Activated CD4-positive, alpha-beta T cell treated with anti-CD3 and anti-CD28 coated beads, Interleukin-10, Interleukin-2, amounts not matched to agents 100 ng/mL and 50 ng/mL, durations not matched to agents 16 hours and 8 hours (primary cell): ENCODE measurements around the gene DCAF8.

ENCODE experiments used
- DNase-seq: peaks from one replicate; pipeline ENCODE4 v3.0.0-alpha.2; 2020

DCAF8 gene

GRCh38 chr1:160167580-160167979, 94.8 kb downstream of the DCAF8 start:
- peak; percentile 21 for DNase-seq

- no peak for DNase-seq
Measured at GRCh38 chr1:160167056-160167455, 95.3 kb downstream of the DCAF8 start.

GRCh38 chr1:160166166-160166868, 96.0 kb downstream of the DCAF8 start:
- DNase-seq = no peak
